HEK293T (cell line): Measurements from ENCODE around the gene FAM24B.
"Not testable (repeated sequence)": the region's sequence is repeated elsewhere in the genome, so short reads cannot be mapped to it uniquely, and the experiment has no call there.

ENCODE experiments used
- CTCF ChIA-PET: fragments of 350-600 bp; formaldehyde crosslinking; extraction: SDS; loops from one replicate; lab custom pipeline; 2021; ENCODE audit warnings: antibody characterized with exemption, inconsistent platforms; lab: Yijun Ruan, JAX
- POLR2A ChIA-PET: fragments of 350-600 bp; formaldehyde crosslinking; extraction: SDS; loops from one replicate; lab custom pipeline; 2020; ENCODE audit warnings: antibody characterized with exemption, inconsistent platforms; lab: Yijun Ruan, JAX
- DNase-seq: peaks from one replicate; pipeline ENCODE4 v3.0.0; 2012; ENCODE audit warnings: mixed read lengths; ENCODE audit errors: extremely low spot score
- ARNT ChIP-seq: fragments of 450-650 bp; IDR thresholded peaks from 2 replicates; pipeline ENCODE4 v1.6.1; 2017; ENCODE audit warnings: mild to moderate bottlenecking
- BHLHE40 ChIP-seq: fragments of 450-650 bp; IDR thresholded peaks from 2 replicates; pipeline ENCODE4 v1.6.1; 2016; ENCODE audit warnings: mild to moderate bottlenecking, moderate library complexity, borderline replicate concordance
- CTBP1 ChIP-seq: fragments of 450-650 bp; IDR thresholded peaks from 2 replicates; pipeline ENCODE4 v1.6.1; 2016; ENCODE audit warnings: borderline replicate concordance
- ELF4 ChIP-seq: fragments of 450-650 bp; IDR thresholded peaks from 2 replicates; pipeline ENCODE4 v1.6.1; 2017; ENCODE audit warnings: antibody characterized with exemption
- FOXA1 ChIP-seq: fragments of 450-650 bp; IDR thresholded peaks from 2 replicates; pipeline ENCODE4 v1.6.1; 2016; ENCODE audit warnings: mild to moderate bottlenecking
- FOXK2 ChIP-seq: fragments of 450-650 bp; IDR thresholded peaks from 2 replicates; pipeline ENCODE4 v1.6.1; 2016; ENCODE audit warnings: mild to moderate bottlenecking
- FOXM1 ChIP-seq: fragments of 450-650 bp; IDR thresholded peaks from 2 replicates; pipeline ENCODE4 v1.6.1; 2017; ENCODE audit warnings: mild to moderate bottlenecking, borderline replicate concordance
- HDGF ChIP-seq: fragments of 450-650 bp; IDR thresholded peaks from 2 replicates; pipeline ENCODE4 v1.6.1; 2017; ENCODE audit warnings: antibody characterized with exemption, borderline replicate concordance
- L3MBTL2 ChIP-seq: fragments of 450-650 bp; conservative IDR thresholded peaks from 2 replicates; pipeline ENCODE4 v1.6.1; 2016; ENCODE audit warnings: mild to moderate bottlenecking
- LEF1 ChIP-seq: fragments of 450-650 bp; IDR thresholded peaks from 2 replicates; pipeline ENCODE4 v1.6.1; 2017; ENCODE audit warnings: mild to moderate bottlenecking, borderline replicate concordance
- NFRKB ChIP-seq: fragments of 450-650 bp; IDR thresholded peaks from 2 replicates; pipeline ENCODE4 v1.6.1; 2016; ENCODE audit warnings: mild to moderate bottlenecking, moderate library complexity
- SP1 ChIP-seq: fragments of 450-650 bp; IDR thresholded peaks from 2 replicates; pipeline ENCODE4 v1.6.1; 2017
- SUZ12 ChIP-seq: fragments of 450-650 bp; IDR thresholded peaks from 2 replicates; pipeline ENCODE4 v1.6.1; 2016; ENCODE audit warnings: mild to moderate bottlenecking
- TARDBP ChIP-seq: fragments of 450-650 bp; IDR thresholded peaks from 2 replicates; pipeline ENCODE4 v1.6.1; 2016
- ZNF384 ChIP-seq: fragments of 450-650 bp; IDR thresholded peaks from 2 replicates; pipeline ENCODE4 v1.6.1; 2016
- TF ChIP-seq, protein P1 (sequence below): fragments of 450-650 bp; IDR thresholded peaks from 2 replicates; pipeline ENCODE4 v1.6.1; 2016

FAM24B gene

DNA sequence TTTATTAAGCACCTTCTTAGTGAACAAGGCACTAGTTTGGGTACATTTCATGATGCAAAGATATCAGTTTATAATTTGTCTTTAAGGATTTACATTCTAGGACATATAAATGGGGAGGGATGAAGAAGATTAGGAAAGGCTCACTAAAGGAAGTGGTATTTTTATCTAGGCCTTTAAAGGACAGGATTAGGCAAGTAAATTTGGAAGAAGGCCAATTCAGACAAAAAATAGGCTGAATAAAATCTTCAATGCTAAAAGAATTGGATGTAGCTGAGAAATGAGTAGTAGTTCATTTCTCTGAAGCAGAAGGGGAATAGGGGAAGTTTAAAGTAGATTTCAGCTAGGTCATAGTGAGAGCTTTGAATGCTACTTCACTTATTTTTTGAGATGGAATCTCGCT, 4.8 kb upstream of the FAM24B start:
- POLR2A ChIA-PET, result no interaction called here
- no peak for TF ChIP-seq SUZ12
- TF ChIP-seq BHLHE40, result no peak
- no peak for TF ChIP-seq TARDBP
- TF ChIP-seq FOXK2, result no peak
- no peak for TF ChIP-seq SP1
- no peak for TF ChIP-seq CTBP1
- no peak for TF ChIP-seq ELF4
- TF ChIP-seq, protein P1, sequence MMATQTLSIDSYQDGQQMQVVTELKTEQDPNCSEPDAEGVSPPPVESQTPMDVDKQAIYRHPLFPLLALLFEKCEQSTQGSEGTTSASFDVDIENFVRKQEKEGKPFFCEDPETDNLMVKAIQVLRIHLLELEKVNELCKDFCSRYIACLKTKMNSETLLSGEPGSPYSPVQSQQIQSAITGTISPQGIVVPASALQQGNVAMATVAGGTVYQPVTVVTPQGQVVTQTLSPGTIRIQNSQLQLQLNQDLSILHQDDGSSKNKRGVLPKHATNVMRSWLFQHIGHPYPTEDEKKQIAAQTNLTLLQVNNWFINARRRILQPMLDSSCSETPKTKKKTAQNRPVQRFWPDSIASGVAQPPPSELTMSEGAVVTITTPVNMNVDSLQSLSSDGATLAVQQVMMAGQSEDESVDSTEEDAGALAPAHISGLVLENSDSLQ, result no peak
- TF ChIP-seq LEF1, result no peak
- no peak for TF ChIP-seq FOXA1
- no peak for TF ChIP-seq HDGF
- DNase-seq, result no peak
- CTCF ChIA-PET, result no interaction called here

DNA sequence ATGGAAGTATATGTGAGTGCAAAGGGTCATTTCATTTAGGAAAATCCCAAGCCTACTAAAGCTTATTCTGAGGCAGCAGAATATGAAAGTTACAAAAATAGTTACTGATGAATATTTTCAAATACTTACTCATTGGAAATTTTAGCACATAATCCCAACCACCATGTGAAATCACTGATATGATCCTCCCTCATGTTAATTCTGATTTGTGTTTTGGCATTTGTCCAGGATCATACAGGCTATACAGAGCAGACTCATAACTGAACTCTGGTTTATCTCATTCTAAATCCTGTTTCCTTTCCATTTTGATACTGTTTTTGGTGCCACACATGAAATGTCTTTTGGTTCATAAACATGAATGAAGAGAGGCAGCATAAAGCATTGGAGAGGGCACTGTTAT, 3.4 kb upstream of the FAM24B start:
- TF ChIP-seq TARDBP, result no peak
- TF ChIP-seq BHLHE40, result no peak
- TF ChIP-seq FOXM1, result no peak
- no peak for TF ChIP-seq ARNT
- no peak for TF ChIP-seq SP1
- no peak for TF ChIP-seq FOXK2
- TF ChIP-seq, protein P1, result no peak
- TF ChIP-seq L3MBTL2, result no peak
- TF ChIP-seq FOXA1, result no peak
- TF ChIP-seq LEF1, result no peak
- no peak for TF ChIP-seq CTBP1
- no peak for TF ChIP-seq ELF4
- TF ChIP-seq SUZ12, result no peak
- no peak for TF ChIP-seq ZNF384
- TF ChIP-seq NFRKB, result no peak
- TF ChIP-seq HDGF, result no peak
- DNase-seq, result no peak
- CTCF ChIA-PET, result no interaction called here
- POLR2A ChIA-PET, result no interaction called here

DNA sequence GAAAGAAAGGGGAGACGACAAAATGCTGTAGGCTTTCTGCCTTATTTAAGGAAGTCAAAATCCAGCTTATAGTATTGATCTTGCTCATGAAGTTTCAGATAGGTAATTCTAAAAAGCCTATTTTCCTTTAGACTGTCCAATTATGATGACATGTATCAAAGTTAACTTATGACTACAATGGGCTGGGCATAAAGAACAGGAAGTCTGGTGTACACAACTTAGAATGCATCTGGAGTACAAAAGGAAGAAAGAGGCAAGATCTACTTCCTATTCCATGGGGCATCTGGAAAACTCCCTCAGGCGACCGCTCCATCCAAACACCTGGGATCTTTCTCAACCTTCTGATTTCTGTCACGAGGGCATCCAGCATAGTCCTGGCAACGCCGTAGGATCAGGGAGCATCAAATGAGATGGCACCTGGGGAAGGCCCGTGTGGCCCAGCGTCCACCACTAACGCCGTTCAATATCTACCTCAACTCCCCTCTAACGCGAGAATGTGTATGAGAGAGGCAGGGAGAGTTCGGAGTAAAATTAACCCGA, 512 bp downstream of the FAM24B start:
- ChIA-PET CTCF (no interaction called here), POLR2A (no interaction called here)
- DNase-seq, result no peak
- no peak for TF ChIP-seq L3MBTL2
- TF ChIP-seq BHLHE40, result no peak

DNA sequence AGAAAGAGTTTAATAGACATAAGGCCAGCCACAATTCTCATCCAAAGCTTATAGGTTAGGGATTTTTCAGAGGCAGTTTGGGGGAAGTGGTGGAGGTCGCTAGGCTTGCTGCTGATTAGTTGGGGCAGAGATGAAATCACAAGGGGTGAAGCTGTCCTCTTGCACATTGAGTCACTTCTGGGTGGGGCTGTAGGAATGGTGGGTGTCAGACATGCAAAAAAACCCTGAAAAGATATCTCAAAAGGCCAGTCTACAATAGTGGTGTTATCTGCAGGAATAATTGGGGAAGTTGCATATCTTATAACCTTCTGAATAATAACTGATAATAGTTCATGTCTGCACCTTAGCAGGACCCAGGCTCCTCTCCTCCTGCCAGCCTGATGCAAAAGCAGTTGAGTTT, 2.1 kb downstream of the FAM24B start:
- POLR2A ChIA-PET, result no interaction called here
- TF ChIP-seq HDGF, result no peak
- no peak for TF ChIP-seq ELF4
- no peak for TF ChIP-seq FOXM1
- TF ChIP-seq, protein P1, result no peak
- TF ChIP-seq L3MBTL2, result no peak
- CTCF ChIA-PET, result no interaction called here
- DNase-seq, result no peak

DNA sequence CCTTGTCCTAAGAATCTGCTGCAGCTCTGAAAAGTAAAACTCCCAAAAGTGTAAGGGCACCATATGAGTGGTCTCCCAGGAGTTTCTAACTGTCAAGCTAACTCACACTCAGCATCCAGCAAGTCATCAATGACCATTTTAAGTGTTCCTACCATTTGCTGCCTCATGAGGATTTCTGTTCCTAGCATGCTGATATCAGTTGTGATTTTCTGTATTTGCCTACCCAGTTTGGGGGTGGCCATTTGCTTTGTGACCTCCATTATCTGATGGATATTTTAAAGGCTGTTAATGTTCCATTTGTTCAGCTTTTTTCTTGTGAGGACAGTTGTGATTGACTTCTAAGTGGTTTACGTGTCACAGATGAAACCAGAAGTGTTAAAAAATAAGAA, 2.9 kb downstream of the FAM24B start:
- TF ChIP-seq ELF4, result no peak
- TF ChIP-seq FOXK2, result no peak
- no peak for TF ChIP-seq CTBP1
- no peak for TF ChIP-seq BHLHE40
- ChIA-PET POLR2A (no interaction called here), CTCF (no interaction called here)
- no peak for DNase-seq

DNA sequence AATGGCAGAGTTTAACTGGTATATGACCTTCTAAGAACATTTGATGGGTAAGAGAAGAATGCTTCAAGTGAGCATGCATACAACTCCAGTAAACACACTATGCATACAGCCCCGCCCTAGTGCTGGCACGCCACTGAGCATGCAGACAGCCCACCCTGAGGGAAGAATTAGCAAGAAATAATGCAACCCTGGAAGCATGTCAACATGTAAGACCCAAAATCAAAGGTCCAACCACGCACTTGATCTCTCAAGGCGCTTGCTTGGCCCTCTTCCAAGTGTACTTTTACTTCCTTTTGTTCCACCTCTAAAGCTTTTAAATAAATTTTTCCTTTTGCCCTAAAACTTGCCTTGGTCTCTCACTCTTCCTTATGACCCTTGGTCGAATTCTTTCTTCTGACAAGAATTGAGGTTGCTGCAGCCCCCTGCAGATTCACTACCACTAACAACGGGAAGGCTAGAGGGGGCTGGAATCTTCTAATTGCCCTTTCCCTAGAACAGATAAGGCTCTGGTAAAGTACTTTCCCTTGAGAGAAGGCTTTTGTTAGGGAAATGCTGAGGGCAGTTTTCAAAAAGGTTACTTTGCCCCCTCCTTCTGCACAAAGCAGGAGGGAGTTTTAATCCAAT, 3.4 kb downstream of the FAM24B start:
- ChIA-PET POLR2A (no interaction called here), CTCF (no interaction called here)
- TF ChIP-seq LEF1, result no peak
- no peak for TF ChIP-seq ZNF384
- TF ChIP-seq FOXK2, result no peak
- TF ChIP-seq L3MBTL2, result no peak
- no peak for TF ChIP-seq SP1
- TF ChIP-seq SUZ12, result no peak
- TF ChIP-seq, protein P1, result no peak
- no peak for DNase-seq

DNA sequence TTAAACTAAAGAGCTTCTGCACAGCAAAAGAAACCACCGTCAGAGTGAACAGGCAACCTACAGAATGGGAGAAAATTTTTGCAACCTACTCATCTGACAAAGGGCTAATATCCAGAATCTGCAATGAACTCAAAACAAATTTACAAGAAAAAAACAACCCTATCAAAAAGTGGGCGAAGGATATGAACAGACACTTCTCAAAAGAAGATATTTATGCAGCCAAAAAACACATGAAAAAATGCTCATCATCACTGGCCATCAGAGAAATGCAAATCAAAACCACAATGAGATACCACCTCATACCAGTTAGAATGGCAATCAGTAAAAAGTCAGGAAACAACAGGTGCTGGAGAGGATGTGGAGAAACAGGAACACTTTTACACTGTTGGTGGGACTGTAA, 7.4 kb downstream of the FAM24B start:
- POLR2A ChIA-PET, result not testable (repeated sequence)

DNA sequence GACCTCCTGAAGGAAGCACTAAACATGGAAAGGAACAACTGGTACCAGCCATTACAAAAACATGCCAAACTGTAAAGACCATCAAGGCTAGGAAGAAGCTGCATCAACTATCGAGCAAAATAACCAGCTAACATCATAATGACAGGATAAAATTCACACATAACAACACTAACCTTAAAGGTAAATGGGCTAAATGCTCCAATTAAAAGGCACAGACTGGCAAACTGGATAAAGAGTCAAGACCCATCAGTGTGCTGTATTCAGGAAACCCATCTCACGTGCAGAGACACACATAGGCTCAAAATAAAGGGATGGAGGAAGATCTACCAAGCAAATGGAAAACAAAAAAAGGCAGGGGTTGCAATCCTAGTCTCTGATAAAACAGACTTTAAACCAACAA, 10.6 kb downstream of the FAM24B start:
- DNase-seq, CTCF ChIA-PET, POLR2A ChIA-PET: not testable (repeated sequence)

More for the DNA sequence above, 7.4 kb downstream of the FAM24B start:
- DNase-seq, CTCF ChIA-PET: not testable (repeated sequence)

DNA sequence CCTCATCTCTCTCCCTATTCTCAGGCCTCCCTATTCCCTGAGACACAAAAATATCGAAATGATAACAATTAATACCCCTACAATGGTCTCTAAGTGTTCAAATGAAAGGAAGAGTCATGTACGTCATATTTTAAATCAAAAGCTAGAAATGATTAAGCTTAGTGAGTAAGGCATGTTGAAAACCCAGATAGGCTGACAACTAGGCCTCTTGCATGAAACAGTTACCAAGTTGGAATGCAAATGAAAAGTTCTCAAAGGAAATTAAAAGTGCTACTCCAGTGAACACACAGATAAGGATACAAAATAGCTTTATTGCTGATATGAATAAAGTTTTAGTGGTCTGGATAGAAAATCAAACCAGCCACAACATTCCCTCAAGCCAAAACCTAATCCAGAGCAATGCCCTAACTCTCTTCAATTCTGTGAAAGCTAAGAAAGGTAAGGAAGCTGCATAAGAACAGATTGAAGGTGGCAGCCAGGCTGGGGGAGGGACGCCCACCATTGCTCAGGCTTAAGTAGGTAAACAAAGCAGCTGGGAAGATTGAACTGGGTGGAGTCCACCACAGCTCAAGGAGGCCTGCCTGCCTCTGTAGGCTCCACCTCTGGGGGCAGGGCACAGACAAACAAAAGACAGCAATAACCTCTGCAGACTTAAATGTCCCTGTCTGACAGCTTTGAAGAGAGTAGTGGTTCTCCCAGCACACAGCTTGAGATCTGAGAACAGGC, 12.5 kb downstream of the FAM24B start:
- POLR2A ChIA-PET, CTCF ChIA-PET, DNase-seq: not testable (repeated sequence)
